ENCODE results near the gene GET3. TPM values are rescaled to one million over a fixed set of nuclear protein-coding genes. Genes with fewer than 3 reads are reported as not detected.

GET3 gene
- total RNA-seq, 2 experiments from 2014 or later: 90.8 to 91.0 TPM

DNA sequence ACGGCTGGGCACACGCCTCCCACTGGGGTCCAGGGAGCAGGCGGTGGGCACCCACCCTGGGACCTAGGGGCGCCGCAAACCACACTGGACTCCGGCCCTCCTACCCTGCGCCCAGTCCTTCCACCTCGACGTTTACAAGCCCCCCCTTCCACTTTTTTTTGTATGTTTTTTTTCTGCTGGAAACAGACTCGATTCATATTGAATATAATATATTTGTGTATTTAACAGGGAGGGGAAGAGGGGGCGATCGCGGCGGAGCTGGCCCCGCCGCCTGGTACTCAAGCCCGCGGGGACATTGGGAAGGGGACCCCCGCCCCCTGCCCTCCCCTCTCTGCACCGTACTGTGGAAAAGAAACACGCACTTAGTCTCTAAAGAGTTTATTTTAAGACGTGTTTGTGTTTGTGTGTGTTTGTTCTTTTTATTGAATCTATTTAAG lies 55.6 kb downstream of the GET3 start:
- ChIA-PET CTCF (interaction anchor here (0.9 to 14.9 kb wide), 5 partner anchors 11 to 112 kb away, joined by 3 to 598 read pairs (median 9); partner anchors contain the start of genes DHPS and HOOK2), POLR2A (interaction anchor here (0.6 to 8.2 kb wide), 12 partner anchors 10 to 360 kb away, joined by 3 to 110 read pairs (median 6); partner anchors contain the start of genes HOOK2 and TRIR)

DNA sequence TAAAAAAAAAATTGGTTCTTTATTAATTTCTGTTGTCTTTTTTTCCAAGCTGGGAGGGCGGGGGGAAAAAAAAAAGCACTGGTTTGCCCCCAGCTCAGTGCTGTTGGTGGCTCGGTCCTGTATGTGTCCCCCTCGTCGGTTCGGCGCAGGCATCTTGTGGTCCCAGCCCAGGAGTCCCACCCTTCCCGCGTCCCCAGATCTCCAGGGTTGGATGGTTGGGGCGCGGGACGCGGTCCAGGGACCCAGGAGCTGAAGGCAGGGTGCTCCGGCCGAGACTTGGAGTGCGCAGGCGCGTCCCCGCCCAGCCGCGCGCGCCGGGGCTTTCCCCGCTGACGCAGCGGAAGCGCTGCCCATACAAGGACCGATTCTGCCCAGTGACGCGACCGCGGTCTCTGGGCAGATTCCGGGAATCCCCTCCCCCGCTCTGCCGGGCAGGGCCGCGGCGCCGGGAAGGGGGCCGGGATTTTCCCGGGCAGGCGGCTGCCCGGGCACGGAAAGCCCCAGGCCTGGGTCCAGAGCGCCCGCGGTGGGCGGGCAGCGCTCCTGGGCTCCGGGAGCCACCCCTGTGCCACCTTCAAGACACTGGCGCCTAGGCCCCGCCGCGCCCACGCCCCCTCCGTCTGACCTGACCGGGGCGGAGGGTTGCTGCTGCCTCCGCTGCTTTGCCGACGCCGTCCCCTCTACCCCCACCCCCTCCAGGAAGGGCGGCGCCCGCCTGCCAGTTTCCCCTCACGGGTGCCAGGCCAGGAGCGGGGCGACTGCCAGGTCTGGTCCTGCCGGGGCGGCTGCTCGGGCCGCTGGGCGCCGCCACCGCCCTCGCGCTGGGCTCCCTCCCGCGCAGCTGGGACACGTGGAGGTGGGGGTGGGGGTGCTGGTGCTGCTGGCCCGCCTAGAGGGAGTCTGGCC lies 56.2 kb downstream of the GET3 start:
- ChIA-PET CTCF (interaction anchor here (0.9 to 14.9 kb wide), 4 partner anchors 11 to 58 kb away, joined by 3 to 598 read pairs (median 46); partner anchors contain the start of gene HOOK2), POLR2A (interaction anchor here (0.6 to 8.2 kb wide), 8 partner anchors 11 to 121 kb away, joined by 3 to 110 read pairs (median 5); partner anchors contain the start of gene HOOK2)

DNA sequence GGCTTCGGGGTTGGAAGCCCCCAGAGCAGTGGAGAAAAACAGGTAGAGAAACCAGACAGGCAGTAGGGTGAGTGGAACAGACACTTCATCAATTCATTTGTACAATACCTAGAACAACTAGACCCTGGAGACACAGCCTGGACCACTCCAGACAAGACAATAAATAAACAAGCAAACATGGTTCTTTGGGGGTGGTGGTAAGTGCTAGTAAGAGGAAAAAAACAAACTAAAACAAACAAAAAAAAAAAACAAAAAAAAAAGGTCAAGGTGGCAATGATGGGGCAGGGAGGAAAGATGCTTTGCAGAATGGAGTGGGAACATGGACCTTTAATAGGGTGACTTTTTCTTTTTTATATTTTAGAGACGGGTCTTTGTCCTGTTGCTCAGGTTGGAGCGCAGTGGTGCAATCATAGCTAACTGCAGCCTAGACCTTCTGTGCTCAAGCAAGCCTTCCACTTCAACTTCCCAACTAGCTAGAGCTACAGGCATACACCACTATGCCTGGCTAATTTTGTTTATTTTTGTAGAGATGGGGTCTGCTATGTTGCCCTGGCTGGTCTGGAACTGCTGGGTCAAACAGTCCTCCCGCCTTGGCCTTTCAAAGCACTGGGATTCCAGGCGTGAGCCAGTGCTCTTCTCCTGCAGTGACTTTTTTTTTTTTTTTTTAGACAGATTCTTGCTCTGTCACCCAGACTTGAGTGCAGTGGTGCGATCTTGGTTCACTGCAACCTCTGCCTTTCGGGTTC lies 57.1 kb downstream of the GET3 start:
- ChIA-PET CTCF (interaction anchor here (2.5 to 14.9 kb wide), 3 partner anchors 12 to 53 kb away, joined by 18 to 598 read pairs (median 82); partner anchors contain the start of gene HOOK2), POLR2A (interaction anchor here (0.6 to 8.2 kb wide), 4 partner anchors 18 to 120 kb away, joined by 3 to 110 read pairs (median 4); partner anchors contain the start of gene HOOK2)

DNA sequence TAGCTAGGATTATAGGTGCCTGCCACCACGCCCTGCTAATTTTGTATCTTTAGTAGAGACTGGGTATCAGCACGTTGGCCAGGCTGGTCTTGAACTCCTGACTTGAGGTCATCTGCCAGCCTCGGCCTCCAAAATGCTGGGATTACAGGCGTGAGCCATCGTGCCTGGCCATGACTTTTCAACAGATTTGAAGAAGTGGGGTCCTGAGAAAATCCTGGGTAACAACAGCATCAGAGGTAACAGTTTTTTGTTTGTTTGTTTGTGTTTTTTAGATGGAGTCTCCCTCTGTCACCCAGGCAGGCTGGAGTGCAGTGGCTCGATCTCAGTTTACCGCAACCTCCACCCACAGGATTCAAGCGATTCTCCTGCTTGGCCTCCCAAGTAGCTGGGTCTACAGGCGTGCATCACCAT lies 57.7 kb downstream of the GET3 start:
- ChIA-PET CTCF (interaction anchor here (1.6 to 14.9 kb wide), 5 partner anchors 9 to 52 kb away, joined by 4 to 598 read pairs (median 18); partner anchors contain the start of gene HOOK2), POLR2A (interaction anchor here (8.2 kb wide), 1 partner anchor 19 kb away, joined by 110 read pairs; the partner anchor contains the start of gene HOOK2)

DNA sequence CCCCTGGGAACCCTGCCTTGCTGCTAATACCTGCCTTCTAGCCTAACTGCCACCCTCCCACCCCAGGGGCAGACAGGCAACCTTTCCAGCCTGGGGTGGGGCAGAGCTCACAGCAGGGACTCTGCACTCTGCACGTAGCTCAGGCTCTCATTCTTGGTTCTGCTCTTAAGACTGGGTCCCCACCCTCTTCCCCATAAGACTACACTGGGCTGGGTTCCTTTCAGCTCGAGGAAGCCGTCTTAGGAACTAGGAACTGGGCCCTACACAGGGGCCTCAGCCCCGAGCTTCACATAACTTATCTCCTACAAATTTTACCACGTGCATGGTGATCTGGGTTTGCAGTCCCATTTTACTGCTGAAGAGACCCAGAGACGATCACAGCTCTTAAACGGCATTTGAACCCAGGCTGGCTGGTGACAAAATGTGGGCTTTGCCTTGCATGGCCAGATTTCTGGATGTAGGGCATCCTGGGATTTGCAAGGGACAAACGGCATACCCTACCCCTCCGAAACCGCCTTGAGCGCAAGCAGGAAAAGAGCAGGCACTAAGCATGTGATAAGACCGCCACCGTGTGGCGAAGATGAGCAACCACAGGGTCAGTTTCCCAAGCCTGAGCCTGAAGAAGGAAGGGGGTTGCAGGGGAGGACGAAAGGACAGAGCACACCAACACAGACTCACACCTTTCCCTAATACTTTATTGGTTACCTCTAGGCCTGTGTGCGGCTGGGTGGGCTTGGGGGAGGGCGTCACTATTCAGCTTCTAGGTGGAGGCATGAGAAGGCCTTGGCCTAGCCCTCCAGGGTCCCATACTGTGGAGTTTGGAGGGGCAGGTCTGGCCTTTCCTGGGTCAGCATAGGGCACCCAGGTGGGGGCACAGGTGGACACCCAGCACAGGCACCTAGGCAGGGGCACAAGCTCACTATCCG lies 59.1 kb downstream of the GET3 start:
- POLR2A ChIA-PET: interaction anchor here (0.6 to 8.2 kb wide), 5 partner anchors 20 to 119 kb away, joined by 3 to 110 read pairs (median 4); partner anchors contain the start of gene HOOK2
- CTCF ChIA-PET: interaction anchor here (0.6 to 14.9 kb wide), 15 partner anchors 10 to 563 kb away, joined by 3 to 598 read pairs (median 4); partner anchors contain the start of genes HOOK2, RNASEH2A and TRIR

DNA sequence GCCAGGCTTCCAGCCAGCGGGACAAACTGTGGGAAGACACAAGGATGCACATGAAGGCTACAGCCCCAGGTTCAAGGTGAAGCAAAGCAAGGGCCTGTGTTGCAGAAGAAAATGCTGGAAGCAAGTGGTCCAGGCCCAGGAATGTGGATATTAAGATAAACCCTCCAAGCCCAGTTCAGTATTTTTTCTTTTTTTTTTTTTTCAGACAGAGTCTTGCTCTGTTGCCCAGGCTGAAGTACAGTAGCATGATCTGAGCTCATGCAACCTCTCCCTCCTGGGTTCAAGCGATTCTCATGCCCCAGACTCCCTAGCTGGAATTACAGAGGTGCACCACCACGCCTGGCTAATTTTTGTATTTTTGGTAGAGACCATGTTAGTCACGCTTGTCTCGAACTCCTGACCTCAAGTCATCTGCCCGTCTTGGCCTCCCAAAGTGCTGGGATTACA lies 59.9 kb downstream of the GET3 start:
- ChIA-PET POLR2A (interaction anchor here (2.4 to 8.2 kb wide), 2 partner anchors 21 to 31 kb away, joined by 10 to 110 read pairs; partner anchors contain the start of gene HOOK2), CTCF (interaction anchor here (0.6 to 14.9 kb wide), 11 partner anchors 11 to 1813 kb away, joined by 3 to 598 read pairs (median 4); partner anchors contain the start of genes HOOK2 and TRIR)

DNA sequence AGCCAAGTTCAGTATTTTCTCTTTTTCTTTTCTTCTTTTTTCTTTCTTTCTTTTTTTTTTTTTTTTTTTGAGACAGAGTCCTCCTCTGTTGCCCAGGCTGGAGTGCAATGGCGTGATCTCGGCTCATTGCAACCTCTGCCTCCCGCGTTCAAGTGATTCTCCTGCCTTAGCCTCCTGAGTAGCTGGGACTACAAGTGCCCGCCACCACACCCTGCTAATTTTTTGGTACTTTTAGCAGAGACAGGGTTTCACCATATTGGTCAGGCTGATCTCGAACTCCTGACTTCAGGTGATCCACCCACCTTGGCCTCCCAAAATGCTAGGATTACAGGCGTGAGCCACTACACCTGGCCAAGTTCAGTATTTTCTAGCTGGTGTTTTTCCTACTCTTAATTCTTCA lies 60.3 kb downstream of the GET3 start:
- ChIA-PET POLR2A (interaction anchor here (0.6 to 8.2 kb wide), 3 partner anchors 21 to 1595 kb away, joined by 3 to 110 read pairs (median 10); partner anchors contain the start of gene HOOK2), CTCF (interaction anchor here (0.7 to 14.9 kb wide), 7 partner anchors 15 to 1813 kb away, joined by 3 to 598 read pairs (median 4); partner anchors contain the start of genes HOOK2 and TRIR)

Other genes with a start within 250 kb of the GET3 start
- gene ZNF564, start 186.0 kb upstream of the GET3 start, total RNA-seq: 1 to 10 TPM; 6.3 to 6.9 TPM
- 1 to 10 TPM; 7.1 to 8.1 TPM for gene ZNF490, start 126.7 kb upstream of the GET3 start, total RNA-seq
- 10 to 100 TPM; 21.0 to 27.3 TPM for gene ZNF791, start 126.6 kb upstream of the GET3 start, total RNA-seq
- 10 to 100 TPM; 96.6 to 98.2 TPM for gene MAN2B1, start 70.8 kb upstream of the GET3 start, total RNA-seq
- 10 to 100 TPM; 22.4 to 23.7 TPM for gene WDR83, start 70.7 kb upstream of the GET3 start, total RNA-seq
- gene DHPS, start 55.6 kb upstream of the GET3 start, total RNA-seq: 100 to 1,000 TPM; 100 to 106 TPM
- not detected for gene GNG14, start 49.5 kb upstream of the GET3 start, total RNA-seq
- gene FBXW9, start 40.9 kb upstream of the GET3 start, total RNA-seq: 10 to 100 TPM; 10.2 to 10.5 TPM
- 100 to 1,000 TPM; 145 to 148 TPM for gene TNPO2, start 13.6 kb upstream of the GET3 start, total RNA-seq
- gene TRIR, start 2.8 kb upstream of the GET3 start, total RNA-seq: 100 to 1,000 TPM; 225 to 233 TPM
- gene BEST2, start 14.3 kb downstream of the GET3 start, total RNA-seq: not detected
- 10 to 100 TPM; 12.9 to 13.1 TPM for gene HOOK2, start 38.1 kb downstream of the GET3 start, total RNA-seq
- 100 to 1,000 TPM; 262 TPM for gene JUNB, start 54.0 kb downstream of the GET3 start, total RNA-seq
- 100 to 1,000 TPM; 204 to 208 TPM for gene PRDX2, start 64.3 kb downstream of the GET3 start, total RNA-seq
- 10 to 100 TPM; 29.1 to 29.9 TPM for gene THSD8, start 64.6 kb downstream of the GET3 start, total RNA-seq
- gene RNASEH2A, start 69.1 kb downstream of the GET3 start, total RNA-seq: 10 to 100 TPM; 58.3 to 60.7 TPM
- not detected for gene RTBDN, start 97.1 kb downstream of the GET3 start, total RNA-seq
- under 1 TPM; 0.59 to 0.92 TPM for gene MAST1, start 101.0 kb downstream of the GET3 start, total RNA-seq
- 10 to 100 TPM; 20.5 to 23.1 TPM for gene DNASE2, start 144.0 kb downstream of the GET3 start, total RNA-seq
- gene KLF1, start 149.7 kb downstream of the GET3 start, total RNA-seq: under 1 TPM; 0.69 to 0.84 TPM
- gene GCDH, start 153.7 kb downstream of the GET3 start, total RNA-seq: 10 to 100 TPM; 55.2 to 57.2 TPM
- gene SYCE2, start 181.8 kb downstream of the GET3 start, total RNA-seq: 1 to 10 TPM; 1.1 to 1.5 TPM
- 100 to 1,000 TPM; 183 to 188 TPM for gene FARSA, start 196.2 kb downstream of the GET3 start, total RNA-seq
- 100 to 1,000 TPM; 805 to 809 TPM for gene CALR, start 201.1 kb downstream of the GET3 start, total RNA-seq
- gene RAD23A, start 208.4 kb downstream of the GET3 start, total RNA-seq: 100 to 1,000 TPM; 216 to 220 TPM
- 10 to 100 TPM; 38.9 to 40.8 TPM for gene GADD45GIP1, start 219.7 kb downstream of the GET3 start, total RNA-seq
- gene DAND5, start 232.1 kb downstream of the GET3 start, total RNA-seq: not detected